PC-3 (cell line): Measurements from ENCODE around the gene MLN. TPM values are rescaled to one million over a fixed set of nuclear protein-coding genes. Genes with fewer than 3 reads are reported as not detected.

Source experiments
- ATAC-seq: fragments of 200-7000 bp; cut with Tn5 transposase; 2 replicates; pipeline ENCODE4 v1.9.1; 2020; ENCODE audit warnings: mild to moderate bottlenecking, moderate library complexity
- BruUV-seq: library from RNA; stranded (reverse); fragments of 400-500 nt; replicated peaks from 2 replicates; lab custom pipeline; 2021; lab: Mats Ljungman, UMichigan
- CTCF ChIA-PET: fragments of 300-600 bp; sonication (Branson Sonifier 250); formaldehyde crosslinking; loops from one replicate; lab custom pipeline; 2022; ENCODE audit warnings: antibody characterized with exemption; lab: Charles Lee
- POLR2A ChIA-PET: fragments of 300-600 bp; sonication (Branson Sonifier 250); formaldehyde crosslinking; loops from one replicate; lab custom pipeline; 2022; ENCODE audit warnings: antibody characterized with exemption; ENCODE audit not compliant: unreplicated experiment; lab: Charles Lee
- DNase-seq: peaks from one replicate; pipeline ENCODE4 v3.0.0-alpha.2; 2015
- H2AFZ ChIP-seq: fragments of 300-600 bp; sonication (generic); 2 replicates; pipeline ENCODE4 v1.6.0; 2016; ENCODE audit warnings: antibody characterized with exemption, low read length
- H3F3A ChIP-seq: fragments of 300-600 bp; sonication (generic); one replicate; pipeline ENCODE4 v1.6.0; 2017; ENCODE audit warnings: antibody characterized with exemption, low read length, control low read depth, mild to moderate bottlenecking; ENCODE audit not compliant: unreplicated experiment
- H3K27ac ChIP-seq: fragments of 300-600 bp; sonication (generic); 2 replicates; pipeline ENCODE4 v1.5.1; 2016; ENCODE audit warnings: mild to moderate bottlenecking, low read length
- H3K27me3 ChIP-seq: fragments of 300-600 bp; sonication (generic); 2 replicates; pipeline ENCODE4 v1.6.1; 2016; ENCODE audit warnings: low read length, mixed read lengths
- H3K36me3 ChIP-seq: fragments of 300-600 bp; sonication (generic); 2 replicates; pipeline ENCODE4 v1.6.1; 2016; ENCODE audit warnings: low read depth, mixed run types, low read length, mixed read lengths
- H3K4me1 ChIP-seq: fragments of 300-600 bp; sonication (generic); 2 replicates; pipeline ENCODE4 v1.5.1; 2016; ENCODE audit warnings: low read length; ENCODE audit not compliant: insufficient read depth
- H3K4me2 ChIP-seq: fragments of 300-600 bp; sonication (generic); 2 replicates; pipeline ENCODE4 v1.6.0; 2016; ENCODE audit warnings: low read length
- H3K4me3 ChIP-seq: fragments of 300-600 bp; sonication (generic); 2 replicates; pipeline ENCODE4 v1.5.1; 2016; ENCODE audit warnings: mild to moderate bottlenecking, low read length, mixed read lengths
- H3K79me2 ChIP-seq: fragments of 300-600 bp; sonication (generic); 2 replicates; pipeline ENCODE4 v1.6.1; 2017; ENCODE audit warnings: low read length, mixed read lengths
- H3K9ac ChIP-seq: fragments of 300-600 bp; sonication (generic); 2 replicates; pipeline ENCODE4 v1.6.0; 2016; ENCODE audit warnings: mild to moderate bottlenecking, low read length
- H3K9me2 ChIP-seq: fragments of 300-600 bp; sonication (generic); replicated peaks from 2 replicates; pipeline ENCODE4 v1.6.1; 2016; ENCODE audit warnings: mixed run types, low read length, mixed read lengths
- H3K9me3 ChIP-seq: fragments of 300-600 bp; sonication (generic); 2 replicates; pipeline ENCODE4 v1.6.1; 2016; ENCODE audit warnings: low read length, mixed read lengths
- H4K20me1 ChIP-seq: fragments of 300-600 bp; sonication (generic); 2 replicates; pipeline ENCODE4 v1.6.1; 2016; ENCODE audit warnings: low read length, mixed read lengths
- EZH2 ChIP-seq: fragments of 300-600 bp; sonication (generic); IDR thresholded peaks from one replicate; pipeline ENCODE4 v1.6.1; 2017; ENCODE audit warnings: antibody characterized with exemption, mild to moderate bottlenecking, low read length; ENCODE audit not compliant: unreplicated experiment
- EZH2phosphoT487 ChIP-seq: fragments of 300-600 bp; sonication (generic); IDR thresholded peaks from 2 replicates; pipeline ENCODE4 v1.6.1; 2018; ENCODE audit warnings: mild to moderate bottlenecking, antibody characterized with exemption, low read length, borderline replicate concordance
- intact Hi-C: fragments of 100-400 bp; cut with micrococcal nuclease; formaldehyde crosslinking; loops from 2 replicates; pipeline ENCODE4 v1.9.0; 2023
- total RNA-seq: library from RNA; depleted of rRNA; stranded (reverse); fragments of >200 nt; gene quantifications from 2 replicates; pipeline ENCODE4 v1.2.3, GENCODE V29; 2014
- TF ChIP-seq, protein P1 (sequence below): fragments of 300-600 bp; sonication (generic); conservative IDR thresholded peaks from 2 replicates; pipeline ENCODE4 v1.5.1; 2017; ENCODE audit warnings: antibody characterized with exemption, low read depth, mild to moderate bottlenecking, low read length

The MLN gene
- total RNA-seq, 1 experiment from 2014 or later = not detected

DNA sequence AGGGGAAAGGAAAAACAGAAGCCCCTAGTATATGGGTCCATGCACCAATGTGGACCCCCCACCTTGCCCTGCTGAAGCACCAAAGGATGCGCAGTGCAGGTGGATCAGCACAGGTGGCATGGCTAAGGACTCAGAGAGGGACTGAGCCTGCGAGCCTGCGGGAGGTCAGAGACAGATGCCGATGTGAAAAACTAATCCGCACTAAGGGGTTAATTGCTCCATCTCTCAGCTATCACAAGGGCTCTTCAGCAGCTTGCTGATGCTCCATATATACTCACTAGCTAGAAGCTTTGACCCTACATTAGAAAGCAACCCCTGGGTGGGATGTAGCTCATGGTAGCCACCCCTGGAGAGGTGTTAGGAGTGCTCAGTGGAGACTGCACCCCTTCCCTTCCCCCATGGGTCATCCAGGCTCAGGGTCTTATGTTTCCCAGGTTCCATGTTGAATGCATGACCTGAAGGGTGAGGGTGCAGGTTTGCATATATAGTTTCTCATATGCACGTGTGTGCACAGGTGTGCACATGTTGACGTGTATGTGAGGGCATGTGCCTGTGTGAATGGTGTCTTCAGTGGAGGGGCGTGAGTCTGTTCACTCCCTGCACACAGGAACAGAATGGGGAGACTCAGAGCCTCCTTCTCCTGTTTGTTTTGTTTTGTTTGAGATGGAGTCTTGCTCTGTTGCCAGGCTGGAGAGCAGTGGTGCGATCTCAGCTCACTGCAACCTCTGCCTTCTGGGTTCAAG is 43.7 kb downstream of the MLN start:
- H3K36me3 ChIP-seq = no peaks in the 10 kb centered on the region
- H4K20me1 ChIP-seq = no peaks in the 10 kb centered on the region
- intact Hi-C loops = loop anchor here (10.0 kb wide), 1 partner anchor 265 kb away; no protein-coding TSS in a partner anchor
- H3K9ac ChIP-seq = no peak overlapping the region
- H3K9me2 ChIP-seq = no peaks in the 10 kb centered on the region
- no peaks in the 10 kb centered on the region for H3F3A ChIP-seq
- no peak overlapping the region for H3K27ac ChIP-seq
- H3K4me3 ChIP-seq = no peak overlapping the region
- no peak overlapping the region for H2AFZ ChIP-seq
- no peaks in the 10 kb centered on the region for H3K9me3 ChIP-seq
- H3K27me3 ChIP-seq = no peaks in the 10 kb centered on the region
- H3K4me2 ChIP-seq = no peak overlapping the region
- BruUV-seq = TSS peak; percentile 93
- ChIA-PET POLR2A (interaction anchor here (0.5 kb wide), 1 partner anchor 43 kb away, joined by 3 read pairs; no protein-coding TSS in a partner anchor), CTCF (interaction anchor here (0.7 to 1.8 kb wide), 2 partner anchors 12 to 48 kb away, joined by 4 to 13 read pairs; partner anchors contain the start of gene UQCC2)
- H3K79me2 ChIP-seq = no peaks in the 10 kb centered on the region
- TF ChIP-seq EZH2phosphoT487 (no peak), EZH2 (no peak)
- TF ChIP-seq, protein P1, sequence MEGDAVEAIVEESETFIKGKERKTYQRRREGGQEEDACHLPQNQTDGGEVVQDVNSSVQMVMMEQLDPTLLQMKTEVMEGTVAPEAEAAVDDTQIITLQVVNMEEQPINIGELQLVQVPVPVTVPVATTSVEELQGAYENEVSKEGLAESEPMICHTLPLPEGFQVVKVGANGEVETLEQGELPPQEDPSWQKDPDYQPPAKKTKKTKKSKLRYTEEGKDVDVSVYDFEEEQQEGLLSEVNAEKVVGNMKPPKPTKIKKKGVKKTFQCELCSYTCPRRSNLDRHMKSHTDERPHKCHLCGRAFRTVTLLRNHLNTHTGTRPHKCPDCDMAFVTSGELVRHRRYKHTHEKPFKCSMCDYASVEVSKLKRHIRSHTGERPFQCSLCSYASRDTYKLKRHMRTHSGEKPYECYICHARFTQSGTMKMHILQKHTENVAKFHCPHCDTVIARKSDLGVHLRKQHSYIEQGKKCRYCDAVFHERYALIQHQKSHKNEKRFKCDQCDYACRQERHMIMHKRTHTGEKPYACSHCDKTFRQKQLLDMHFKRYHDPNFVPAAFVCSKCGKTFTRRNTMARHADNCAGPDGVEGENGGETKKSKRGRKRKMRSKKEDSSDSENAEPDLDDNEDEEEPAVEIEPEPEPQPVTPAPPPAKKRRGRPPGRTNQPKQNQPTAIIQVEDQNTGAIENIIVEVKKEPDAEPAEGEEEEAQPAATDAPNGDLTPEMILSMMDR = no peak
- DNase-seq (no peak), ATAC-seq (no peak)
- H3K4me1 ChIP-seq = peaks cover 15% of the 10 kb centered on the region

DNA sequence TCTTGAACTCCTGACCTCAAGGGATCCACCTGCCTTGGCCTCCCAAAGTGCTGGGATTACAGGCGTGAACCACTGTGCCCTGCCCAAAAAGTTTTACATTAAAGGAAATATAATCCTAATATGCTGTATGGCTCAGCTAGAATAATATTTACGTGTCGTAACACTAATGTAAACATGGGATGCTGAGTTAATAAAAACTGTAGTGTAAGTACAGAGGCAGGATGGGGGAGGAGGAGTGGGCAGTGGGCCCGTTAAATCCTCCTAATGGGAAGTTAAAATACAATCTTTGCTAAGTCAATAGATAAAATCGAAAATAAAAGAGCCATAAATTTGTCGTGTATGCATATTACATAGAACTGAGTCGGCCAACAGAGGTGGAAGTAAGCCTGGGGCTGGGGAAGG is 45.0 kb downstream of the MLN start:
- no peaks in the 10 kb centered on the region for H3K9me3 ChIP-seq
- H4K20me1 ChIP-seq = no peaks in the 10 kb centered on the region
- H3F3A ChIP-seq = no peaks in the 10 kb centered on the region
- no TSS peak for BruUV-seq
- peak overlapping the region; percentile 69 for H3K4me2 ChIP-seq
- peaks cover 15% of the 10 kb centered on the region for H3K4me1 ChIP-seq
- ChIA-PET POLR2A (no interaction called here), CTCF (interaction anchor here (0.6 to 1.8 kb wide), 2 partner anchors 47 to 176 kb away, joined by 3 to 13 read pairs; partner anchors contain the start of gene UQCC2)
- TF ChIP-seq EZH2phosphoT487 = no peak
- TF ChIP-seq, protein P1 = no peak
- TF ChIP-seq EZH2 = no peak
- intact Hi-C loops = no loop called here
- peak overlapping the region; percentile 74 for H3K27ac ChIP-seq
- H3K36me3 ChIP-seq = no peaks in the 10 kb centered on the region
- H3K4me3 ChIP-seq = 0 out of 2 replicates have a peak overlapping the region, but pooled peaks have one; percentile 26
- H3K9ac ChIP-seq = no peak overlapping the region; the same call in 1 of the 2 replicates
- no peaks in the 10 kb centered on the region for H3K27me3 ChIP-seq
- no peaks in the 10 kb centered on the region for H3K79me2 ChIP-seq
- no peaks in the 10 kb centered on the region for H3K9me2 ChIP-seq
- no peak overlapping the region for H2AFZ ChIP-seq
- ATAC-seq (peak; percentile 81), DNase-seq (peak; percentile 82)

DNA sequence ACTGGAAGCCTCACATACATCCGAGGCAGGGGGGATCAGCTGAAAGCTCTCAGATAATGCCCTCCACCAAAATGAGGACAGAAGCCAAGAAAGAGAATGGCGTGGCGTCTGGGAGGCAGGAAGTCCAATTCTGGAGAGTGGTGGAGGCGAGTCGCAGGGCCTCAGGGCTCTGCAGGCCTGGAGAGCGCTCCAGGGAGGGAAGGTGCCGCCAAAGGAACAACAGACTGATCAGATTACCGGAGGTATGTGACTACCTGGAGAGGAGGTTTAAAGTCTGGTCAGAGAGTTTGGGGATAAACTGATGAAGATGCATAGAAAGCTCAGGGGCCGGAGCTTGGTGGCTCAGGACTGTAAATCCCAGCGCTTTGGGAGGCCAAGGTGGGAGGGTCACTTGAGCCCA is 45.9 kb downstream of the MLN start:
- H3K36me3 ChIP-seq = no peaks in the 10 kb centered on the region

More for the DNA sequence above, 45.9 kb downstream of the MLN start:
- Histone ChIP-seq H3K9ac (no peak overlapping the region), H4K20me1 (no peaks in the 10 kb centered on the region), H3K79me2 (no peaks in the 10 kb centered on the region), H3K4me2 (no peak overlapping the region), H3K27ac (no peak overlapping the region), H3K27me3 (no peaks in the 10 kb centered on the region), H3K4me3 (no peak overlapping the region), H2AFZ (no peak overlapping the region), H3K9me2 (no peaks in the 10 kb centered on the region), H3K4me1 (peaks cover 15% of the 10 kb centered on the region), H3K9me3 (no peaks in the 10 kb centered on the region), H3F3A (no peaks in the 10 kb centered on the region)
- ChIA-PET CTCF (no interaction called here), POLR2A (no interaction called here)
- DNase-seq (peak; percentile 35), ATAC-seq (no peak)
- no peak for TF ChIP-seq EZH2
- TF ChIP-seq, protein P1 = no peak
- no peak for TF ChIP-seq EZH2phosphoT487
- no TSS peak for BruUV-seq
- intact Hi-C loops = no loop called here
